ENCODE data around the gene BTNL9.
"Not testable (repeated sequence)": the region's sequence is repeated elsewhere in the genome, so short reads cannot be mapped to it uniquely, and the experiment has no call there.

The BTNL9 gene

GRCh38 chr5:181062631-181063030, 22.6 kb downstream of the BTNL9 start:
- no peak for DNase-seq

DNA sequence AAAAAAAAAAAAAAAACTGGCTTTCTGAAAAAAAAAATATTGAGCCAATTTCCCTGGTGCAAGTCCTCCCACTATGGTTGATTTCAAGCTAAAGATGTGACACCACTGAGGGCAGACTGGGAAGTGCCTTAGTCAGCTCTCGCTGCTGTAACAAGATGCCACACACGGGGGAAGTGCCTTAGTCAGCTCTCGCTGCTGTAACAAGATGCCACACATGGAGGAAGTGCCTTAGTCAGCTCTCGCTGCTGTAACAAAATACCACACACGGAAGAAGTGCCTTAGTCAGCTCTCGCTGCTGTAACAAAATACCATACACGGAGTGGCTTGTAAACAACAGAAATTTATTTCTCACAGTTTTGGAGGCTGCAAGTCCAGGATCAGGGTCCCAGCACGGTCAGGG, 23.4 kb downstream of the BTNL9 start:
- no peak for DNase-seq

DNA sequence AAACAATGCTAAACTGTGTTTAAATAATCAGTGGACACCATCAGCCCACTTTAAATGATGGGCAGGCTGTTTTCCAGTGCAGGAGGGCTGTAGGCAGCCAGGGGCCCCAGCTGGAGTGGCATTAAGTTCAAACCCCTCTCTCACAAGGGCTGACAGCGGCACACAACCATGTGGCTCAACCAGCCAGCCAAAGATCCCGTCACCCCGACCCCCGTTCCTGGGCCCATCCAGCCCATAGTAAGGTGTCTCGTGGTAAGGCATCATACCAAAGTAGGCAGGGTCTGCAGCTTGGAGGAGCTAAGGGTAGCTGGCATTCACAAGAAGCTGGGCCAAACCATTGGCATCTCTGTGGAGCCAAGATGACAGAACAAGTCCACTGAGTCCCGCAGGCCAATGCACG, 24.9 kb downstream of the BTNL9 start:
- DNase-seq, result no peak

GRCh38 chr5:181069767-181070491, 29.9 kb downstream of the BTNL9 start:
- DNase-seq, result no peak

GRCh38 chr5:181070523-181070922, 30.5 kb downstream of the BTNL9 start:
- DNase-seq, result no peak

GRCh38 chr5:181071257-181071656, 31.2 kb downstream of the BTNL9 start:
- no peak for DNase-seq

- DNase-seq, result no peak
Observed at GRCh38 chr5:181076920-181077319, 36.9 kb downstream of the BTNL9 start.

GRCh38 chr5:181081989-181082388, 41.9 kb downstream of the BTNL9 start:
- no peak for DNase-seq

GRCh38 chr5:181084621-181085195, 44.6 kb downstream of the BTNL9 start:
- no peak for DNase-seq

DNA sequence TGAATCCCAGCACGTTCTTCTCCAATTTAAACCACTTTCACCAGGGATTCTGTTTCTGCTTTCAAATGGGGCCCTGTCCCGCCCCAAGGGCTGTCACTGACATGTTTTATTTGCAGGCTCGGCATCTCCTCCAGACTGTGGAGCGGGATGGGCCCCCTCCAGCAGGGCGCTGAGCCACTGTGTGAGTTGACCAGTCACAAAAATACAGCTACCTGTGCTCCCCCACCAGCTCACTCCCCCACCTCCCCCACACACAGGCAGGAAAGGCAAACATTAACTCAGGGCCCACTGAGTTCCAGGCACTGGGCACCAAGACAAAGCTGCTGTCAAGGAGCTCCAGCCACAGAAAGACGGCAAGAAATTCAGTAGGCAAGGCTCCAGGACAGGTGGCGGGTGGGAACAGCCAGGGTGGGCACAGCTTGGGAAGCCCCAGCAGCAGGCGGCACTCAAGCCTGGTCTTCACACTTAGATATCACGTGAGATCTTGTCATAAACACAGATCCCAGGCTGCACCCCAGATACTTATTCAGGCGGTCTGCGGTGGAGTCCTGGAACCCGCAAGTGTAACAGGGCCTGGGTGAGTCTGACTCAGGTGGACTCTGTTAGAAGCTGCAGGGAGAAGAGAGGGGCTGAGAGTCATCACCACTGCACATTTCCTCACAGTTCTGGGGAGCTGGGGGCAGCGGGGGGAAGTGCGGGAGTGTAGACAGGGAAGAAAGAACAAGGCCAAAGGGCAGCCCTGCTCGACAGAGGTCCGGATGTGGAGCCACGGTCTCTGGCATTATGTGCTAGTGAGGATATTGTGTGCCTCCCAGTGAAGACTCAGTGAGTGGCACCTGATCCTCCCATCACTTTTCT, 46.2 kb downstream of the BTNL9 start:
- DNase-seq, result no peak

GRCh38 chr5:181086884-181087205, 46.8 kb downstream of the BTNL9 start:
- DNase-seq, result no peak

DNA sequence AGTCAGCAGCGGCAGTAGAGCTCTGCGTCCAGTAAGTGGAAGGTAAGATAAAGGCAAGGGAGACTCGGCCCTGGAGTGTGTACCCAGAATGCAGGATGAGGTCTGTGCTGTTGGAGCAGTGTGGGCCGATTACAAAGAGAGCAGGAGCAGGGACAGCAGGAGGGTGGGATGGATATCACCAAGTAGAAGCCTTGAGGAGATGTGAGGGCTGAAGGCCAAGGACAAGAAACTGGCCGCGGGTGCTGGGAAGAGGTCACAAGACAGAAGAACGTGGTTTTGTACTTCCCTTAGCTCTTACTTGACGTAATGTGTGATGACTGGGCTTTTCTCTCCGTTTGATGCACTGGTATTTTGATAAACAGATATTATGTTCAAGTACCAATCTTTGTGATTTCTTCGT, 47.2 kb downstream of the BTNL9 start:
- no peak for DNase-seq

DNA sequence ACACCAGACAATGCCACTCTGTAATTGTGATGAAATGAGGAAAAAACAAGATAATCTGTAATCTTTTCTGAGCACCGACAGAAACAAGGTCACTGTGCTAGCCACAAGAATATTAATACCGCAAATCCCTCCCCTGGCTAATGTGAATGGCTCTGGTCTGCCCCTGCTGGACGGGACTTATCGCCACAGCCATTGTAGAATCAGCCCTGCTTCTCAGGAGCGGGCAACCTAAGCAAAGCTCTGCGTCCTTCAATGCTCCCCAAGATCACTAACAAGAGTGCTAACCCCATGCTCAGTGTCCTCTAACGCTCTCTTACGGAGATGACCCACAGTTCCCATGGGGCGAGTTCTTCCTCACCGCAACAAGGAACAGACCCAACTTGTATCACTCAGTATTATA, 48.2 kb downstream of the BTNL9 start:
- peak; percentile 4 for DNase-seq

GRCh38 chr5:181092428-181092827, 52.4 kb downstream of the BTNL9 start:
- DNase-seq, result no peak

DNA sequence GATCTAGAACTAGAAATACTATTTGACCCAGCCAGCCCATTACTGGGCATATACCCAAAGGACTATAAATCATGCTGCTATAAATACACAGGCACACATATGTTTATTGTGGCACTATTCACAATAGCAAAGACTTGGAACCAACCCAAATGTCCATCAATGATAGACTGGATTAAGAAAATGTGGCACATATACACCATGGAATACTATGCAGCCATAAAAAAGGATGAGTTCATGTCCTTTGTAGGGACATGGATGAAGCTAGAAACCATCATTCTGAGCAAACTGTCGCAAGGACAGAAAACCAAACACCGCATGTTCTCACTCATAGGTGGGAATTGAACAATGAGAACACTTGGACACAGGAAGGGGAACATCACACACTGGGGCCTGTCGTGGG, 55.1 kb downstream of the BTNL9 start:
- not testable (repeated sequence) for DNase-seq

GRCh38 chr5:181096721-181097382, 56.8 kb downstream of the BTNL9 start:
- DNase-seq, result not testable (repeated sequence)

- not testable (repeated sequence) for DNase-seq
Observed at GRCh38 chr5:181097383-181097753, 57.3 kb downstream of the BTNL9 start.

DNA sequence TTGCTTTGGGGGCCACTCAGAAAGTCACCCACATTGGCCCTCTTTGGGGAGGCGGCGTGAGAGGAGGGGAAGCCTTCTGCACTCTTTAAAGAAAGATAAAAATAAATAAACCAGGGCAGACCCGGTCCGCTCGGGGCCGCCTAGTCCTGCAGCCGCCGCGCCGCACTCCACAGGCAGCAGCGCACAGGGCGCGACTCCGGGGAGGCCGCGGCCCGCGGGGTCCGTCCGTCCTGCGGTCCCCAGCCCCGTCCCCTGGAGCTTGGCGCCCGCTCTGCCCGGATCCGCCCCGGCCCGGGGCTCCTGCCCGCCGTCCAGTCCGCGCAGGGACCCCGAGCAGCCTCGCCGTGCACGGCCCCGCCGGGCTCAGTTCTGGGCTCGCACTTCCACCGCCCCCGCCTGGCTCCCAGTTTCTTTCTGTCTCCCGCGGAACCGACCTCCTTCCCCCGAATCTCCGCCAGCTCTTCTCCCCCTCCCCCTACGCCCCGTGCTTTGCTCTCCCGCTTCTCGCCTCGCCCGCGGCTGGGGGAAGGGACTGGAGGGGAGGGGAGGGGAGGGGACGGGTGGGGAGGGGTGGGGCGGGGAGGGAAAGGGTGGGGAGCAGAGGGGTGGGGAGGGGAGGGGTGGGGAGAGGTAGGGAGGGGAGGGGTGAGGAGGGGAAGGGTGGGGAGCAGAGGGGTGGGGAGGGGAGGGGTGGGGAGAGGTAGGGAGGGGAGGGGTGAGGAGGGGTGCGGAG, 57.9 kb downstream of the BTNL9 start:
- DNase-seq, result not testable (repeated sequence)

GRCh38 chr5:181098762-181099601, 58.9 kb downstream of the BTNL9 start:
- DNase-seq, result no peak

- no peak for DNase-seq
Observed at GRCh38 chr5:181099602-181100086, 59.6 kb downstream of the BTNL9 start.

DNA sequence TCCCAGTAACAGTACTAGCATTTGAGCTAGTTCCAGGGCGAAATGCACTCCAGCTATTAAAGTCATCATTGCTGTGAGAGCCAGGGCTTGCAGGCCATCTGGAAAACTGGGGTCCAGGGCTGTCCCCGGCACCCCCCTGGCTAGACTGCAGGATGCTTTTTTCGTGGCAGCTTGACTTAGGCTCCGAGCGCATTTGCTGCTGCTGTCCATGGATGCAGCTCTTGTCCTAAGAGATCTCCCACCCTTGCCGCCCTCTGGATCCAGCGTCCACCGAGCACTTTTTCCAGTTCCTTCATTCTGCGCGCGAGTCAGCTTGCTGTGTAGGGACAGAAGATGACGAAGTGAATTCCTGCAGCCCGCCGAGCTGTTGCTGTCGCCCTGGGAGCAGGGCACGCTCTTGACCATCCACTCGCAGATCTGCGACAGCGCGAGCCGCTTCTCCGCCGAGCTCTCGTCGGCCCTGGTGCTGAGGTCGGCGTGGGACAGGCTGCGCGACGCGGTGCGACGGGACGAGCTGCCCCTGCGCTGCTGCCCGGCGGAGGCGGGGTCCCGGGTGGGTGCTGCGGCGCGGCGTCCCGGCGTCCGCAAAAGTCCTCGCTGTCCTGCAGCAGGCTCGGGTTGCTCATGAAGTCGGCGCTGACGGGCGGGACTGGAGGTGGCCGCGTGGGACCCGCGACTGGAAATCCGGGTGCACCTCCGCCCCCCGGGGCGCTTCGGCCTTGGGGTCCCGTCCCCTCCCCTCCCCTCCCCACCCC, 60.2 kb downstream of the BTNL9 start:
- peak; percentile 17 for DNase-seq
